ENCODE results near the gene RBFOX2. TPM values are rescaled to one million over a fixed set of nuclear protein-coding genes. Genes with fewer than 3 reads are reported as not detected.

The RBFOX2 gene
- total and polyA plus RNA-seq, 2 of the 8 experiments (the other 6 are each of a cell fraction or from before 2014, with no cell fraction given) = 121 to 122 TPM

DNA sequence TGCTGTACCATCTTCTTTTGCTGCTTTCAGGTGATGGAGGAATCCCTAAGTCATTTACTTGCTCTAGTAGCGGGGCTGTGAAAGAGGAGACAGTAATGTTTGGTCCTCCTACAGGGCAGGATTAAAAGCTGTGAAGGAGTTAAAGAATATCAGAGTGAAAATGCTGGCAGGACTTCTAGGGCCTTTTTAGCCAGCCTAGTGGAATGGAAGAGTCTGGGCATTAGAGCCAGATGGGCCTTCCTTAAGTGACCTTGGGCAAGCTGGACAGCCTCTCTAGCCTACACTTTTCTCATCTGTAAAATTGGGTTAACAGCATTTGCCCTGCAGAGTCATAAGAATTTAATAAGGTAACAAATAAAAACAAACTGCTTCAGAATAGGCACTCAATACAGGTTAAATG, 114.7 kb downstream of the RBFOX2 start:
- no peak for DNase-seq (ENCODE audit: low read depth in 1 of 2, low spot score in 2 of 2)

More for the DNA sequence above, 114.7 kb downstream of the RBFOX2 start:
- Histone ChIP-seq H3K14ac (ENCODE audit: insufficient read length) (no peak overlapping the region), H3K79me2 (ENCODE audit: control insufficient read depth in 1 of 2, insufficient read depth in 2 of 2, low read length in 2 of 2) (peaks cover 0 to 78% of the 10 kb centered on the region in 2 experiments; a peak in 3 of 4 replicates), H3K27me3 (replicated peaks in 1 of 4; ENCODE audit: control insufficient read depth in 3 of 4, extremely low read depth in 1 of 4, insufficient read depth in 3 of 4, low read length in 3 of 4) (no peaks in the 10 kb centered on the region), H2AK5ac (ENCODE audit: low read depth, low read length) (no peak overlapping the region), H4K5ac (ENCODE audit: insufficient read length, low read depth, low read length) (no peak overlapping the region), H2AFZ (ENCODE audit: low read length) (no peak overlapping the region), H3K4me3 (ENCODE audit: extremely low read depth in 1 of 4, insufficient read depth in 2 of 4, low read depth in 3 of 4, low read length in 4 of 4) (no peak overlapping the region; a peak in 1 of 8 replicates), H3K4me2 (ENCODE audit: insufficient read depth in 1 of 2, low read depth in 2 of 2, low read length in 2 of 2) (peak overlapping the region; percentile 79 to 85; a peak in 1 of 4 replicates), H3K36me3 (ENCODE audit: control insufficient read depth in 2 of 4, insufficient read depth in 4 of 4, low read length in 3 of 4) (no peaks in the 10 kb centered on the region), H3K27ac (ENCODE audit: low read depth, low read length) (no peak overlapping the region), H3K23ac (ENCODE audit: insufficient read length) (no peak overlapping the region), H2BK20ac (ENCODE audit: low read length) (no peak overlapping the region), H4K91ac (replicated peaks; ENCODE audit: insufficient read length, low read length) (no peak overlapping the region), H2BK15ac (ENCODE audit: low read length) (no peak overlapping the region), H2BK5ac (ENCODE audit: low read depth, low read length) (no peak overlapping the region), H3K56ac (replicated peaks; ENCODE audit: insufficient read length, low read depth, low read length) (no peak overlapping the region), H3K9ac (replicated peaks in 1 of 4; ENCODE audit: extremely low read depth in 1 of 4, low read depth in 3 of 4, low read length in 3 of 4) (no peak overlapping the region), H4K8ac (ENCODE audit: extremely low read depth, insufficient read depth, low read length) (no peak overlapping the region), H3K23me2 (ENCODE audit: low read depth, low read length) (0 out of 2 replicates have a peak, but pooled peaks cover 3% of the 10 kb centered on the region), H3K4me1 (replicated peaks in 1 of 4; ENCODE audit: control insufficient read depth in 3 of 4, insufficient read depth in 4 of 4, low read length in 3 of 4) (peaks cover 4 to 20% (median 17%) of the 10 kb centered on the region in 4 experiments; a peak in 6 of 7 replicates), H2BK12ac (ENCODE audit: low read depth, low read length) (no peak overlapping the region), H3K9me3 (ENCODE audit: insufficient read depth in 2 of 2, low read depth in 1 of 2, low read length in 1 of 2) (no peaks in the 10 kb centered on the region), H3K4ac (replicated peaks; ENCODE audit: insufficient read length, low read depth, low read length) (no peak overlapping the region), H3K18ac (ENCODE audit: extremely low read depth, low read length) (no peak overlapping the region), H3K79me1 (ENCODE audit: low read depth, low read length) (peaks cover 4% of the 10 kb centered on the region; the same call in 1 of the 2 replicates), H4K20me1 (replicated peaks in 1 of 2; ENCODE audit: control insufficient read depth in 1 of 2, insufficient read depth in 2 of 2, low read length in 2 of 2) (peaks cover 0 to 15% of the 10 kb centered on the region in 2 experiments), H2BK120ac (replicated peaks; ENCODE audit: low read depth, low read length) (no peak overlapping the region)
- POLR2A ChIA-PET (ENCODE audit: partially characterized antibody) = interaction anchor here (1.6 kb wide), 1 partner anchor 10 kb away, joined by 5 read pairs; no protein-coding TSS in a partner anchor
- CTCF ChIA-PET (ENCODE audit: partially characterized antibody) = interaction anchor here (0.9 to 1.4 kb wide), 3 partner anchors 8 to 286 kb away, joined by 3 to 4 read pairs (median 3); no protein-coding TSS in a partner anchor
- WGBS, 2 experiments (ENCODE audit: extremely low coverage in 1 of 2, insufficient coverage in 1 of 2, insufficient read length in 1 of 2, insufficient replicate concordance in 2 of 2, low coverage in 1 of 2, low lambda C conversion rate in 2 of 2, missing lambda C conversion rate in 1 of 2) = 80% methylated on average over 1 of the region's 1 CpG; no CpG with 5 or more reads in 1 of the 2 experiments
- no peak for TF ChIP-seq PHF8 (conservative IDR thresholded peaks at IDR 0.05; ENCODE audit: low read depth, low read length)
- TF ChIP-seq BACH1 (IDR thresholded peaks at IDR 0.05; ENCODE audit: low read length) = no peak
- no peak for TF ChIP-seq POU5F1 (IDR thresholded peaks at IDR 0.05; ENCODE audit: low read depth, low read length)
- TF ChIP-seq SP1 (IDR thresholded peaks at IDR 0.05; ENCODE audit: low read depth, low read length) = no peak
- TF ChIP-seq ZNF274 (IDR thresholded peaks at IDR 0.05; ENCODE audit: borderline replicate concordance, extremely low read depth, low read length) = no peak
- no peak for TF ChIP-seq YY1 (IDR thresholded peaks at IDR 0.05; ENCODE audit: low read depth, low read length)
- no peak for TF ChIP-seq GABPA (IDR thresholded peaks at IDR 0.05; ENCODE audit: borderline replicate concordance, insufficient read depth, low read length)
- TF ChIP-seq TEAD4 (IDR thresholded peaks at IDR 0.05; ENCODE audit: low read depth, low read length) = no peak
- TF ChIP-seq NANOG (IDR thresholded peaks at IDR 0.05; ENCODE audit: insufficient read depth, low read depth, low read length, poor library complexity, severe bottlenecking) = no peak
- TF ChIP-seq CHD2 (IDR thresholded peaks at IDR 0.05; ENCODE audit: low read length) = no peak
- TF ChIP-seq RXRA (IDR thresholded peaks at IDR 0.05; ENCODE audit: insufficient read depth, low read depth, low read length) = no peak
- no peak for TF ChIP-seq CREB1 (IDR thresholded peaks at IDR 0.05)
- TF ChIP-seq, protein P1, sequence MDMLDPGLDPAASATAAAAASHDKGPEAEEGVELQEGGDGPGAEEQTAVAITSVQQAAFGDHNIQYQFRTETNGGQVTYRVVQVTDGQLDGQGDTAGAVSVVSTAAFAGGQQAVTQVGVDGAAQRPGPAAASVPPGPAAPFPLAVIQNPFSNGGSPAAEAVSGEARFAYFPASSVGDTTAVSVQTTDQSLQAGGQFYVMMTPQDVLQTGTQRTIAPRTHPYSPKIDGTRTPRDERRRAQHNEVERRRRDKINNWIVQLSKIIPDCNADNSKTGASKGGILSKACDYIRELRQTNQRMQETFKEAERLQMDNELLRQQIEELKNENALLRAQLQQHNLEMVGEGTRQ (IDR thresholded peaks at IDR 0.05; ENCODE audit: low read length) = no peak
- no peak for FAIRE-seq

Measured in H1 (cell line).